GM18511 (cell line): Measurements from ENCODE around the gene DIPK1B.

Experiments
- ATAC-seq: cut with Tn5 transposase; IDR thresholded peaks from one replicate; pipeline ENCODE4 v1.9.1; 2021; ENCODE audit warnings: mild to moderate bottlenecking, moderate library complexity; ENCODE audit not compliant: unreplicated experiment

DIPK1B gene

GRCh38 chr9:136673088-136673974, 39.0 kb upstream of the DIPK1B start:
- ATAC-seq, result no peak

- ATAC-seq, result no peak
Observed at GRCh38 chr9:136673975-136674785, 38.2 kb upstream of the DIPK1B start.

GRCh38 chr9:136674786-136675349, 37.5 kb upstream of the DIPK1B start:
- ATAC-seq, result no peak

- no peak for ATAC-seq
Observed at GRCh38 chr9:136675477-136676296, 36.7 kb upstream of the DIPK1B start.

- no peak for ATAC-seq
Observed at GRCh38 chr9:136676297-136676794, 36.0 kb upstream of the DIPK1B start.

GRCh38 chr9:136676920-136677686, 35.3 kb upstream of the DIPK1B start:
- ATAC-seq, result no peak

- ATAC-seq, result no peak
Observed at GRCh38 chr9:136678034-136678433, 34.3 kb upstream of the DIPK1B start.

- ATAC-seq, result no peak
Observed at GRCh38 chr9:136678624-136679023, 33.7 kb upstream of the DIPK1B start.

GRCh38 chr9:136679431-136679941, 32.9 kb upstream of the DIPK1B start:
- no peak for ATAC-seq

- no peak for ATAC-seq
Observed at GRCh38 chr9:136681029-136681428, 31.3 kb upstream of the DIPK1B start.

- ATAC-seq, result no peak
Observed at GRCh38 chr9:136681945-136682699, 30.2 kb upstream of the DIPK1B start.

- no peak for ATAC-seq
Observed at GRCh38 chr9:136682710-136683109, 29.7 kb upstream of the DIPK1B start.

GRCh38 chr9:136683173-136683745, 29.1 kb upstream of the DIPK1B start:
- ATAC-seq, result no peak

GRCh38 chr9:136683755-136684154, 28.6 kb upstream of the DIPK1B start:
- no peak for ATAC-seq

GRCh38 chr9:136684339-136684738, 28.0 kb upstream of the DIPK1B start:
- ATAC-seq, result no peak

GRCh38 chr9:136684799-136685198, 27.6 kb upstream of the DIPK1B start:
- no peak for ATAC-seq

- no peak for ATAC-seq
Observed at GRCh38 chr9:136685216-136685615, 27.2 kb upstream of the DIPK1B start.

GRCh38 chr9:136685790-136686533, 26.4 kb upstream of the DIPK1B start:
- no peak for ATAC-seq
